H54 (cell line): ENCODE data around the gene SENP8.

ENCODE experiments used
- DNase-seq: peaks from one replicate; pipeline ENCODE4 v3.0.0; 2011; ENCODE audit warnings: low spot score, mixed read lengths; ENCODE audit not compliant: insufficient read length
- FAIRE-seq: peaks from 3 replicates; lab custom pipeline; 2011; peaks lifted over from hg19 to GRCh38; lab: Jason Lieb, UNC
- POLR2A ChIP-seq: IDR thresholded peaks from 2 replicates; pipeline ENCODE4 v1.6.1; 2011; ENCODE audit warnings: low read depth, mild to moderate bottlenecking, low read length

The SENP8 gene

DNA sequence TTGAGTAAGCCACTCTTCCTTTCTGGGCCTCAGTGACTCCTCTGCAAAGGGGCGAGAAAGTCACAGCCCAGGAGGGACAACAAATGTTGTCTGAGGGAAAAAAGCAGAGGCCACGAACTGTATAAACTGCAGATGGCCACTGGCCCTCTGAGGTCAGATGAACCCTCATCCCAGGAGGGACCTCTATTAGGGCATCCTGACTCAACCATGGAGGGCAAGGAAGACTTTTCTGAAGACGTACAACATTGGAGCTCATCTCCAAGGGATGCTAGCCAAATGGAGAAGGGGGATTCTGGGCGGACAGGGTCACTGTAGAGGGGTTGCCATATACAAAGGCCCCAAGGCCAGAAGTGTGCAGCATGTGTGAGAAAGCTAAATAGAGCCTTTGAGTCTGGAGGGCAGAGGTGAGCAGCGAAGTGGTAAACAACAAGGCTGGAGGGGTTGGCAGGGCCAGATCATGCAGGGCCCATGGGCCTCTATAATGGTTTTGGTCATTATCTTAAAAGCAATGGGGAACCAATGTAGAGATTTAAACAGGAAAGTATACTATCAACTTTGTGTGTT lies 62.6 kb downstream of the SENP8 start:
- DNase-seq: no peak
- no peak for FAIRE-seq
- no peak for TF ChIP-seq POLR2A

DNA sequence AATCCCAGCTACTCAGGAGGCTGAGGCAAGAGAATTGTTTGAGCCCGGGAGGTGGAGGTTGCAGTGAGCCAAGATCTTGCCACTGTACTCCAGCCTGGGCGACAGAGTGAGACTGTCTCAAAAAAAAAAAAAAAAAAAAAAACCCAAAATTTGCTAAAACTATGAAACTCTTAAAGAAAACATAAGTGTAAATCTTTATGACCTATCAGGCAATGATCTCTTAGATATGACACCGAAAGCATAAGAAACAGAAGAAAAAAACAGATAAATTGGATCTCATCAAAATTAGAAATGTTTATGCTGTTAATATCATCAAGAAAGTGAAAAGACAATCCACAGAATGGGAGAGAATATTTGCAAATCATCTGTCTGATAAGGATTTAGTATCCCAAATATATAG lies 64.0 kb downstream of the SENP8 start:
- no peak for DNase-seq
- no peak for FAIRE-seq
- no peak for TF ChIP-seq POLR2A

- no peak for TF ChIP-seq POLR2A
- no peak for DNase-seq
- no peak for FAIRE-seq
Measured at GRCh38 chr15:72182673-72183072, 64.5 kb downstream of the SENP8 start.

DNA sequence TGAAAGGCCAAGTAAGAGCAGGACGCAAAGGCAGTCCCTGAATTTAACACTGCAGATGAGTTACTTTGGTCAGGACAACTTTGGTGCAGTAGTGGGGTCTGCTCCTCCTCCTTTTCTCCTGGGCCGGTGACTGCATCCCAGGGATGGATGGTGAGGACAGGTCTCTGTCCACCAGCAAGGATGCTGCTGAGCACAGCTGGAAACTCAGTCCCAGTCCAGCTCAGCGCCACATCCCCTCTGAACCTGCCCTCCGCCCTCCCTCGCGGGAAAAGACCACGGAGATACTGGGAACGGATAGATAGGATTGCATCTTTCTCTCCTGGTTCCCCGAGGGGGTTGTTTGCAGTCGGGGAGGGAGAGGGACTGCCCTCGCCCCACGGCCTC lies 65.6 kb downstream of the SENP8 start:
- FAIRE-seq: no peak
- no peak for DNase-seq
- no peak for TF ChIP-seq POLR2A

DNA sequence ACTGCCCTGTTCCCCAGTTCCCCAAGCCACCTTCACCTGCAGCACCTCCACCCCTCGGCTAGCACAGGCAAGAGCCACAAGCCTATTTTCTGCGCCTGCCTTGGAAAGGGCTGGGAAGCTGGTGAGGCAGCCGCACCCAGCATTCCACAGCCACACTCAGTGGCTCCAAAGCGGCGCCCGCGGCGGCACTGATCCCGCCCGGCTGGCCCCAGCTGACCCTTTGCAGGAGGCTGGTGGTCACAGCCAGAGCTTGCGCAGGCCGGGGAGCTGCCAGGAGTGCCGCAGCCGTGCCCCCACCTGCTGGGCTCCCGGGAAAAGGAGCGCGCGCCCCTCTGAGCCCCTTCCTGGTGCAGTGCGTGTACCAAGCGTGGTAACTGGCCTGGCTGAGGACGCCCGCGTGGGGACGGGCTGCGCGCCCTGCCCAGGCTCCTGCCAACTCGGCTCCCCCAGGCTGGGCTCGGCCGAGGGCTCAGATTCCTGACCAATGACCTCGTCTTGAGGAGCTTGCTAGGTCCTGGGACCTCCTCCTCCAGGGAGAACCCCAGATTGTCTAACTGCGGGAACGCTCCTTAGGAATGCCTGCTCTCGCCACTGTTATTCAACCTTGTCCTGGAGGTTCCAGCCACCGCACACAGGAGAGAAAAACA lies 66.1 kb downstream of the SENP8 start:
- 0 out of 2 replicates have a peak, but pooled peaks have one; percentile 36 for TF ChIP-seq POLR2A
- FAIRE-seq (no peak), DNase-seq (no peak)

DNA sequence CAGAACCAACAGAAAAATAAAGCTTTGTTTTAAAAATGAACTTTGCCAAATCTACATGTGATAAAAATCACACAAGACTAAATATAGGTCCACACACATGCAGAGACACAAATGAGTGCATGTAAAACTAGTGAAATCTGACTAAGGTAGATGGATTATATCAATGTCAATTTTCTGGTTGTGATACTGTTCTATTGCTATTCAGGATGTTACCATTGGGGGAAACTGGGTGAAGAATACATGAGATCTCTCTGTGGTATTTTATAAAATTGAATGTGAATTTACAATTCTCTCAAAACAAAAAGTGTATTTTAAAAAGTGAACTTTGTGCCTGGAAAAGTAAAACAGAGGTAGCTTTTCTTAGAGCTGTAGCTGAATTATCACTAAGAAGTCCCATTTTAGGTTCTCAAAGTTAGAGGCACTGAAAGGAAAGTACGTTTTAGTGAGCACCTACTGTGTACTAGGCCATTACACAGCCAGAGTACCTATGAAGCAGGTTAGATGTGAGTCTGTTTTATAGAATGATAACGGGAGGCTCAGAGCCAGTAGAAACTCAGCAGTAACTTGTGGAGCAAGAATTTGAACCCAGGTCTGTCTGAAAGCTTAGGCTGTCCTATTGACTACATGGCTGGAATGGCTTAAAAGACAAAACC lies 71.2 kb downstream of the SENP8 start:
- DNase-seq (no peak), FAIRE-seq (no peak)
- TF ChIP-seq POLR2A: no peak

DNA sequence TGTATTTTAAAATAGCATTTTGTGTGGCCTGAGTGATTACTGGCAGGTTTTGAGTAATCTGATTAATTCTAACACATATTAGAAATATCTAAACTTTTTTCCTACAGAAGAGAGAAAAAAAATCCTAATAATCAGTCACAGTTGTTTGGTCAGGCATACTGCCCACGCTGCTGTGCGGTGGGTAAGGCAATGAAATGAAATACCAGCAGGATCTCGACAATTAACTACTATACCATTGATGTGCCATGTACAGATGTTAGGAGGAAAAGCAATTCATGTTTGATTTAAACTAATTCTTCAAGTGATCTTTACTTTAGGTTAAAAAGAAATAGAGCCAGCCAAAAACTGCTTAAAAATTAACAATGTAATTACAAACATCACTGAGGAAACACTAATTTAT lies 74.2 kb downstream of the SENP8 start:
- FAIRE-seq: no peak
- DNase-seq: no peak
- no peak for TF ChIP-seq POLR2A
